Thyroid gland (tissue), 4 donors: ENCODE data around the gene CASP10.

Source experiments
- POLR2A ChIP-seq, 2 donors: fragments of 450-650 bp; IDR thresholded peaks; one replicate each; pipeline ENCODE4 v1.6.1; 2017; ENCODE audit warnings: antibody characterized with exemption in 2 of 2, mild to moderate bottlenecking in 2 of 2, moderate library complexity in 1 of 2
- TF ChIP-seq, protein P1 (sequence below), 6 experiments: fragments of 200-600 bp in 3 of 6; fragments of 450-650 bp in 3 of 6; sonication (generic) in 3 of 6; IDR thresholded peaks; one replicate each; pipeline ENCODE4 v1.5.1; 2016 to 2019; ENCODE audit warnings: antibody characterized with exemption in 6 of 6, mild to moderate bottlenecking in 2 of 6, inconsistent platforms in 1 of 6, moderate library complexity in 1 of 6

DNA sequence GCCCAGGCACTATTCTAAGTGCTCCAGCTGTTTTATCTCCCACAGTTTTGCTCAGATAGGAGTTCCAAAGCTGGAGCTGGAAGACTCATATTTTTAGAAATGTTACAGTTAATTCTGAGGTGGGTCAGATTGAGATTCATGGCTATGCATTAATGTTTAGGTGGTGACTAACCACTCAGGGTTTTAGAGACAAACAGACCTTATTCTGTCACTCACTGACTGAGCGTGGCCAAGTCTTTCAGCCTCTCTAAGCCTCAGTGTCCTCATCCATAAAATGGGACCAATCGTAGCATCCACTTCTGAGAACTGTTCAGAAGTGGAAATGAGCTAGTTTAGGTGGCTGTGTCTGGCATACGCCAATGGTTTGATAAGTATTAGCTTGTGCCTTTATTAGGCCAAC, 73.1 kb downstream of the CASP10 start:
- no peak for TF ChIP-seq POLR2A (IDR thresholded peaks at IDR 0.05)
- TF ChIP-seq, protein P1, sequence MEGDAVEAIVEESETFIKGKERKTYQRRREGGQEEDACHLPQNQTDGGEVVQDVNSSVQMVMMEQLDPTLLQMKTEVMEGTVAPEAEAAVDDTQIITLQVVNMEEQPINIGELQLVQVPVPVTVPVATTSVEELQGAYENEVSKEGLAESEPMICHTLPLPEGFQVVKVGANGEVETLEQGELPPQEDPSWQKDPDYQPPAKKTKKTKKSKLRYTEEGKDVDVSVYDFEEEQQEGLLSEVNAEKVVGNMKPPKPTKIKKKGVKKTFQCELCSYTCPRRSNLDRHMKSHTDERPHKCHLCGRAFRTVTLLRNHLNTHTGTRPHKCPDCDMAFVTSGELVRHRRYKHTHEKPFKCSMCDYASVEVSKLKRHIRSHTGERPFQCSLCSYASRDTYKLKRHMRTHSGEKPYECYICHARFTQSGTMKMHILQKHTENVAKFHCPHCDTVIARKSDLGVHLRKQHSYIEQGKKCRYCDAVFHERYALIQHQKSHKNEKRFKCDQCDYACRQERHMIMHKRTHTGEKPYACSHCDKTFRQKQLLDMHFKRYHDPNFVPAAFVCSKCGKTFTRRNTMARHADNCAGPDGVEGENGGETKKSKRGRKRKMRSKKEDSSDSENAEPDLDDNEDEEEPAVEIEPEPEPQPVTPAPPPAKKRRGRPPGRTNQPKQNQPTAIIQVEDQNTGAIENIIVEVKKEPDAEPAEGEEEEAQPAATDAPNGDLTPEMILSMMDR (IDR thresholded peaks at IDR 0.05), result no peak
